ENCODE results near the gene SLC28A1. TPM values are rescaled to one million over a fixed set of nuclear protein-coding genes. Genes with fewer than 3 reads are reported as not detected.

Gene SLC28A1
- total RNA-seq, 1 experiment from 2014 or later: 0.13 TPM

- no peak overlapping the region for H3K4ac ChIP-seq (ENCODE audit: low read depth, low read length)
- no peak overlapping the region for H3T11ph ChIP-seq (ENCODE audit: low read length)
- Mint-ChIP-seq H3K9me3 (no peaks in the 10 kb centered on the region), H3K27ac (no peak overlapping the region), H3K4me1 (peaks cover 14 to 15% of the 10 kb centered on the region in 2 experiments), H3K4me3 (no peak overlapping the region), H3K36me3 (ENCODE audit: insufficient read depth in 1 of 3, low read depth in 3 of 3) (no peaks in the 10 kb centered on the region), H3K27me3 (ENCODE audit: low read depth) (peaks cover 12% of the 10 kb centered on the region)
- no peak for DNase-seq
- no peak overlapping the region for H2BK15ac ChIP-seq (ENCODE audit: low read depth, low read length)
- H2BK20ac ChIP-seq (ENCODE audit: low read depth, low read length, poor library complexity, severe bottlenecking): no peak overlapping the region
- H2BK120ac ChIP-seq (ENCODE audit: low read depth, low read length, poor library complexity, severe bottlenecking): no peak overlapping the region
- H3K14ac ChIP-seq (ENCODE audit: insufficient read depth, low read length): no peak overlapping the region
- H3K27me3 ChIP-seq (ENCODE audit: insufficient read depth, low read length): no peaks in the 10 kb centered on the region
- no peaks in the 10 kb centered on the region for H3K4me1 ChIP-seq (ENCODE audit: insufficient read depth, low read length)
- H3K9me3 ChIP-seq (ENCODE audit: control insufficient read depth, low read depth, low read length): no peaks in the 10 kb centered on the region
- H3K23ac ChIP-seq (ENCODE audit: insufficient read length, low read depth, low read length): no peak overlapping the region
- H2AK5ac ChIP-seq (ENCODE audit: insufficient read length, low read length): no peak overlapping the region
- no peak overlapping the region for H4K91ac ChIP-seq (ENCODE audit: insufficient read length, low read depth, low read length)
- no peaks in the 10 kb centered on the region for H4K20me1 ChIP-seq (ENCODE audit: control insufficient read depth, insufficient read depth, insufficient read length)
- no peak for TF ChIP-seq CTCF (conservative IDR thresholded peaks at IDR 0.05)
- H3K23me2 ChIP-seq (ENCODE audit: insufficient read length, low read depth, low read length, poor library complexity, severe bottlenecking): no peaks in the 10 kb centered on the region
- H3K79me2 ChIP-seq (ENCODE audit: insufficient read depth, low read length): no peaks in the 10 kb centered on the region
- H3K79me1 ChIP-seq (ENCODE audit: insufficient read depth, low read depth, low read length, poor library complexity, severe bottlenecking): no peaks in the 10 kb centered on the region
- H3K27ac ChIP-seq (ENCODE audit: insufficient read length, low read depth, low read length): no peak overlapping the region
- H4K5ac ChIP-seq (ENCODE audit: insufficient read length, low read depth, low read length): no peak overlapping the region
- H2BK12ac ChIP-seq (ENCODE audit: insufficient read length, low read depth, low read length): no peak overlapping the region
- no peak overlapping the region for H2BK5ac ChIP-seq (ENCODE audit: insufficient read length, low read length)
- H4K8ac ChIP-seq (replicated peaks; ENCODE audit: insufficient read length, low read depth, low read length): no peak overlapping the region
- H2AFZ ChIP-seq (ENCODE audit: low read length): no peak overlapping the region
- no peak overlapping the region for H3K9ac ChIP-seq (ENCODE audit: extremely low read depth, insufficient read length, low read length)
- no peak overlapping the region for H3K56ac ChIP-seq (ENCODE audit: insufficient read length, low read depth, low read length)
- no peak overlapping the region for H3K4me2 ChIP-seq (ENCODE audit: insufficient read depth, insufficient read length, low read length)
- no peak overlapping the region for H3K18ac ChIP-seq (ENCODE audit: insufficient read length, low read depth, low read length)
- WGBS (ENCODE audit: extremely low coverage, insufficient read length, low lambda C conversion rate): no CpG with 5 or more reads among the region's 1 CpG
These were observed 2.5 kb downstream of the SLC28A1 start for GRCh38 chr15:84886984-84887299.

Data from H9 (cell line).